Measurements from ENCODE around the gene COMT. TPM values are rescaled to one million over a fixed set of nuclear protein-coding genes. Genes with fewer than 3 reads are reported as not detected.

COMT gene
- total RNA-seq, 1 experiment from 2014 or later = 108 TPM

GRCh38 chr22:20009582-20010306, 68.2 kb downstream of the COMT start:
- intact Hi-C loops (cut with micrococcal nuclease; ENCODE audit: unreplicated experiment) = loop anchor here (5.0 kb wide), 1 partner anchor 37 kb away; no protein-coding TSS in a partner anchor

More at GRCh38 chr22:20009582-20010306, 68.2 kb downstream of the COMT start:
- H3K4me1 ChIP-seq (ENCODE audit: control insufficient read depth, insufficient read depth, low read length) = no peaks in the 10 kb centered on the region
- no TSS peak for BruUV-seq (replicated peaks)
- ATAC-seq (no peak), DNase-seq (ENCODE audit: low read depth, low spot score) (no peak)
- in situ Hi-C loops (cut with HindIII; ENCODE audit: low pct_unique_long_range_greater_than_20kb, low sequenced_read_pairs) = no loop called here
- ChIA-PET POLR2A (no interaction called here), CTCF (no interaction called here)
- TF ChIP-seq POLR2AphosphoS5 (IDR thresholded peaks at IDR 0.05; ENCODE audit: low read depth, low read length) (no peak), CTCF (IDR thresholded peaks at IDR 0.05) (no peak), TCF7L2 (IDR thresholded peaks at IDR 0.05; ENCODE audit: low read depth, low read length) (no peak), SIN3A (IDR thresholded peaks at IDR 0.05; ENCODE audit: borderline replicate concordance, insufficient read depth, low read depth, low read length) (no peak), REST (IDR thresholded peaks at IDR 0.05; ENCODE audit: insufficient read depth in 1 of 2, low read depth in 2 of 2, low read length in 1 of 2) (no peak)
- H3K27me3 ChIP-seq (ENCODE audit: control insufficient read depth, insufficient read depth, low read length) = no peaks in the 10 kb centered on the region
- H3K27ac ChIP-seq (ENCODE audit: low read length) = no peak overlapping the region
- H3K4me3 ChIP-seq (ENCODE audit: low read depth in 2 of 2, low read length in 2 of 2) = no peak overlapping the region
- H3K36me3 ChIP-seq (ENCODE audit: control insufficient read depth, insufficient read depth, low read length) = no peaks in the 10 kb centered on the region
- H3K9me3 ChIP-seq (ENCODE audit: control insufficient read depth, insufficient read depth, low read depth, low read length) = no peaks in the 10 kb centered on the region

All from Panc1 (cell line).